Measurements from ENCODE around the gene HLA-DQB1. TPM values are rescaled to one million over a fixed set of nuclear protein-coding genes. Genes with fewer than 3 reads are reported as not detected.
A peak's percentile ranks its signal among the peaks of the same experiment; 100 is the strongest.
"Not testable (repeated sequence)": the region's sequence is repeated elsewhere in the genome, so short reads cannot be mapped to it uniquely, and the experiment has no call there.

Gene HLA-DQB1
- total RNA-seq, 1 donor = 1.4 TPM

DNA sequence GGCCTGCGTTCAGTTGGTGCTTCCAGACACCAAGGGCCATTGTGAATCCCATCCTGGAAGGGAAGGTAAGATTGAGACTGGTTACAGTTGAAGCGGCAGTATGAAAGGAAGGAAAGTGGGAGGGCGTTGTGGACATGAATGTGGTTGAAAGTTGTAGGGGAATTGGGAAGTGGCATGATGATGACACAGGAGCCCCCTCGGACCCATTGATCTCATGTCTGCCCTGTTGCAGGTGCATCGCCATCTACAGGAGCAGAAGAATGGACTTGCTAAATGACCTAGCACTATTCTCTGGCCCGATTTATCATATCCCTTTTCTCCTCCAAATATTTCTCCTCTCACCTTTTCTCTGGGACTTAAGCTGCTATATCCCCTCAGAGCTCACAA, 23.7 kb downstream of the HLA-DQB1 start:
- no peak overlapping the region for H3K4me3 ChIP-seq (ENCODE audit: low read length)
- no peaks in the 10 kb centered on the region for H3K27me3 ChIP-seq (ENCODE audit: insufficient read depth, low read length)

DNA sequence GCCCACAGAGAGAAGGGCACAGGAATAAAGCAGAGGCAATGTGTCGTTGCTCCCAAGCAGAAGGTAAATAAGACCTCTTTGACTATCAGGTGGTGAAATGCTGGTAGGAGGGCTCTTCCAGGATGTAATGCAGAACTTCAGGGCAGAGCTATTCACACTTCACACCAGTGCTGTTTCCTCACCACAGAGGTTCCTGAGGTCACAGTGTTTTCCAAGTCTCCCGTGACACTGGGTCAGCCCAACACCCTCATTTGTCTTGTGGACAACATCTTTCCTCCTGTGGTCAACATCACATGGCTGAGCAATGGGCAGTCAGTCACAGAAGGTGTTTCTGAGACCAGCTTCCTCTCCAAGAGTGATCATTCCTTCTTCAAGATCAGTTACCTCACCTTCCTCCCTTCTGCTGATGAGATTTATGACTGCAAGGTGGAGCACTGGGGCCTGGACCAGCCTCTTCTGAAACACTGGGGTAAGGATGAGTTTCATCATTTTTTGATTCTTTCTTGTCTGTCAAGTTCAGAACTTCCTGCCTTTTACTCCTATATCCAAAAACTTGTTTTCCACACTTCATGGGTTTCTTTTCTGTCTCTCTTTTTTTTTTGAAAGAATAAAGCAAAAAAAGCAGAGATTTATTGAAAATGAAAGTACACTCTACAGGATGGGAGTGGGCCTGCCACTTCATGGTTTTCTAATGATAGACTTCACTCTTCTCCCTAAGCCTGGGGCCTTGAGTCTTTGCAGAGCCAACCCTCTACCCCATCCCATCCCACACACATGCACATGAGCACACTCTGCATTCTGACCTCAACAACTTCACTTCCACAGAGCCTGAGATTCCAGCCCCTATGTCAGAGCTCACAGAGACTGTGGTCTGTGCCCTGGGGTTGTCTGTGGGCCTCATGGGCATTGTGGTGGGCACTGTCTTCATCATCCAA, 24.4 kb downstream of the HLA-DQB1 start:
- H3K4me3 ChIP-seq (ENCODE audit: low read length); H3K27me3 ChIP-seq (ENCODE audit: insufficient read depth, low read length); H3K9me3 ChIP-seq (ENCODE audit: low read depth, low read length): not testable (repeated sequence)
- peaks cover 43% of the 10 kb centered on the region for H3K4me1 ChIP-seq (ENCODE audit: insufficient read depth, low read length)

More for the DNA sequence above, 23.7 kb downstream of the HLA-DQB1 start:
- H3K4me1 ChIP-seq (ENCODE audit: insufficient read depth, low read length) = peaks cover 43% of the 10 kb centered on the region
- no peaks in the 10 kb centered on the region for H3K9me3 ChIP-seq (ENCODE audit: low read depth, low read length)

DNA sequence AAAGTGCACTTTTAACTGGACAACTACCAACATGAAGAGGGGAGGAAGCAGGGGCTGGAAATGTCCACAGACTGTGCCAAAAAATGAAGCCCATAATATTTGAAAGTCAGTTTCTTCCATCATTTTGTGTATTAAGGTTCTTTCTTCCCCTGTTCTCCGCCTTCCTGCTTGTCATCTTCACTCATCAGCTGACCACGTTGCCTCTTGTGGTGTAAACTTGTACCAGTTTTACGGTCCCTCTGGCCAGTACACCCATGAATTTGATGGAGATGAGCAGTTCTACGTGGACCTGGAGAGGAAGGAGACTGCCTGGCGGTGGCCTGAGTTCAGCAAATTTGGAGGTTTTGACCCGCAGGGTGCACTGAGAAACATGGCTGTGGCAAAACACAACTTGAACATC, 25.3 kb downstream of the HLA-DQB1 start:
- Histone ChIP-seq H3K9me3 (ENCODE audit: low read depth, low read length) (no peaks in the 10 kb centered on the region), H3K4me1 (ENCODE audit: insufficient read depth, low read length) (peaks cover 47% of the 10 kb centered on the region), H3K4me3 (ENCODE audit: low read length) (no peak overlapping the region)

DNA sequence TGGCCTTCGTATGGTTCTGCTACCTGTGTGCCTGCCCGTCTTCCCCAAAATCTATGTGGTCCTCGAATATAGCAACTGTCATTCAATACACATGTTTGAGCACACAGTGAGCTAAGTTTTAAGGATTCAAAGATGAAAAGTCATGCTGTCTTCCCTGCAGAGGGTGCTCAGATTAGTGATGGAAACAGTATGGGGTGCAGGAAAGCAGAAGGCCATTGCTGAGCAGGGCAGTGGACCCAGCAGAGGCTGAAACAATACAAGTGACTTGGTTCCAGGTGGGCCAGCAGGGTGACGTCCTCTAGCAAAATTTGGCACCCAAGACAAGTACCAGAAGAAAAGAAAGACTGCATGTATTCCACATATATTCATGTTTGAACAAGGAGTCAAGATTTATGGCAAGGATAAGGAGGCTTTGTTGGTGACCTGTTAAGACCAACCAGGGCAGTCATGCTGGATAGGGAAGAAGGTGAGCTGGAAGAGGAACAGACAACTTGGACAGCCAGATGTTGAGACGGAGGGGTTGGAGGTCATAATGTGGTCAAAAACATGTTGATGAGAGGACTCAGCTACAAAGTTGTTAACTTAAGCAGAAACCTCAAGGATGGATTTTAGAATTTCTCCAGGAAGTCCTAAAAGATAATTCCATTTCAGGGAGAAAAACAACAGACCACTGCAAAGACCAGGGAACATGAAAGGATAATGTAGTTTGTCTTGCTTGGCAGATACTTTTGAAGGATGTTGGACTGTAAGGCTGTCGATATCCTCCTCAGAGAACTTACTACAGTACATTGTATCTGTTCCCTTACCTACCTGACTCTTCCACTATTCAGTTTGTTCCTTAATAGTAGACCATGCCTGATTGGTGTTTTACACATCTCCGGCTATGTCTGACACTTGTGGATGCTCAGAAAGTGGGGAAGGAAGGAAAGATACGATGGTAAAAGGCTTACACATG, 26.7 kb downstream of the HLA-DQB1 start:
- Histone ChIP-seq H3K27me3 (ENCODE audit: insufficient read depth, low read length) (no peaks in the 10 kb centered on the region), H3K4me1 (ENCODE audit: insufficient read depth, low read length) (peaks cover 51% of the 10 kb centered on the region), H3K4me3 (ENCODE audit: low read length) (peak overlapping the region; percentile 47), H3K9me3 (ENCODE audit: low read depth, low read length) (no peaks in the 10 kb centered on the region)

More for the DNA sequence above, 25.3 kb downstream of the HLA-DQB1 start:
- H3K27me3 ChIP-seq (ENCODE audit: insufficient read depth, low read length) = no peaks in the 10 kb centered on the region

DNA sequence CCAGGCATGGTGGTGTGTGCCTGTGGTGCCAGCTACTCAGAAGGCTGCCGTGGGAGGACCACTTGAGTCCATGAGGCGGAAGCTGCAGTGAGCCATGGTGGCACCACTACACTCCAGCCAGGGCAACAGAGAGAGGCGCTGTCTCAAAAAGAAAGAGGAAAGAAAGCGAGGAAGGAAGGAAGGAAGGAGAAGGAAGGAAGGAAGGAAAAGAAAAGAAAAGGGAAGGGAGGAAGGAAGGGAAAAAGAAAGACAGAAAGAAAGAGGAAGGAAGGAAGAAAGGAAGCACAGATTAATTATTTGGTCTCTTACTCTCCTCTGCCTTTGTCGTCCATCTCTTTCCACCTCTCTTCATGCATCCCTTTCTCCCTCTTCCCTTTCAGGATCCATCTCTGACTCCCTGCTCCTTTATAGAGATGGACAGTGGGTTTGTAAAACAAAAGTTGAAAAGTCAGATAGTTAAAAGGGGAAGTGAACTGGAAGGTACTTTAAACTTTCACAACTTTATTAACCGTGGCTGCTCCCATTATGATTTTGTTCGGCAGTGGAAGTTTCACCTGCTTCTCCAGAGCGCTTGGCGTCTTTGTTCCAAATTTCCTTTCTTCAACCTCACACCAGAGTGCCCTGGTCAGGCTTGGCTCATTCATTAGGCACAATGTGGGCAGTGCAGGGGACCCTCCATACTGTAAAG, 27.8 kb downstream of the HLA-DQB1 start:
- Histone ChIP-seq H3K9me3 (ENCODE audit: low read depth, low read length) (no peaks in the 10 kb centered on the region), H3K4me1 (ENCODE audit: insufficient read depth, low read length) (peaks cover 57% of the 10 kb centered on the region), H3K27me3 (ENCODE audit: insufficient read depth, low read length) (no peaks in the 10 kb centered on the region), H3K4me3 (ENCODE audit: low read length) (peak overlapping the region; percentile 47)

DNA sequence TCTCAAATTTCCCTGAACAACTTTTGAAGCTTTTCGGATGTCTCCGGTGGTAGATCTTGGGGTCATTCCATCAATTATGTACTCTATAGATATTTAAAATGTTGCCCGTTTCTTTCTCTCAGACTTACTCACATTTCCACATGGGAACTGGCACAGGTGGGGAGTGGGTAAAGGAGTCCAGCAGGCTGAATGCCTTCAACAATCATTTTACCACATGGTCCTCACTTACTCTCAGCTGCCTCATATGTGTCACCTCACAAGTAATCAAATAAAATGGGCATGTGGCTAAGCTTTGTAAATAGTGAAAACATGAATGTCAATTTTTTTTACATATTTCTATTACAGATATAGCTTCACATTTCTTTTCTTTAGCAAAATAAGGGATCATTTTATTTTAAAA, 28.6 kb downstream of the HLA-DQB1 start:
- H3K9me3 ChIP-seq (ENCODE audit: low read depth, low read length) = no peaks in the 10 kb centered on the region
- peak overlapping the region; percentile 47 for H3K4me3 ChIP-seq (ENCODE audit: low read length)

DNA sequence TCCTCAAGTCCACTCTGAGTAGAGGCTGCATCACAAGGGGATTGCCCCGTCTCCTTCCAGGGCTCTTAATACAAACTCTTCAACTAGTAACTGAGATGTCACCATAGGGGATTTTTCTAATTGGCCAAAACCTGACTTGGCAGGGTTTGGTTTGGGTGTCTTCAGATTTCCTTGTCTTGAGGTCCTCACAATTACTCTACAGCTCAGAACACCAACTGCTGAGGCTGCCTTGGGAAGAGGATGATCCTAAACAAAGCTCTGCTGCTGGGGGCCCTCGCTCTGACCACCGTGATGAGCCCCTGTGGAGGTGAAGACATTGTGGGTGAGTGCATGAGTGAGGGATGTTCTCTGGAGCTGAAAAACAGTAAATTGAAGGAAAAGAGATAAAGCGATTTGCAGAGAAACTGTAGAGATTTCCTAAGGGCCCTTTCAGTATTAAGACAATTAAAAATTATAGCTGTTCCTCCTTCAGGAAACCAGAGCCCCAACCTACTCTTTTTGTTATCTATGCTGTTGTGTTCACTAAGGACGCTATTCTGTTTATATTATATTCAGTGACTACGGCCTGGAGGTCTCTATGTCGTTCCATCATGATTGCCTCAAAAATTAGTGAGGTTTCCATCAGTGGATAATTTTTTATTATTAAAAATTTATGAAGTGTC, 29.1 kb downstream of the HLA-DQB1 start, which contains the start of gene HLA-DQA1:
Gene HLA-DQA1 (plus strand): TSS at position 188 of the 662 bp plus-strand sequence. CDS start 53 bp downstream, at position 241.
- no peaks in the 10 kb centered on the region for H3K27me3 ChIP-seq (ENCODE audit: insufficient read depth, low read length)
- peak within 1 kb of the TSS; percentile 47 for H3K4me3 ChIP-seq (ENCODE audit: low read length)
- H3K4me1 ChIP-seq (ENCODE audit: insufficient read depth, low read length) = peaks cover 48% of the 10 kb centered on the region
- no peaks in the 10 kb centered on the region for H3K9me3 ChIP-seq (ENCODE audit: low read depth, low read length)

More for the DNA sequence above, 28.6 kb downstream of the HLA-DQB1 start:
- Histone ChIP-seq H3K27me3 (ENCODE audit: insufficient read depth, low read length) (no peaks in the 10 kb centered on the region), H3K4me1 (ENCODE audit: insufficient read depth, low read length) (peaks cover 53% of the 10 kb centered on the region)

DNA sequence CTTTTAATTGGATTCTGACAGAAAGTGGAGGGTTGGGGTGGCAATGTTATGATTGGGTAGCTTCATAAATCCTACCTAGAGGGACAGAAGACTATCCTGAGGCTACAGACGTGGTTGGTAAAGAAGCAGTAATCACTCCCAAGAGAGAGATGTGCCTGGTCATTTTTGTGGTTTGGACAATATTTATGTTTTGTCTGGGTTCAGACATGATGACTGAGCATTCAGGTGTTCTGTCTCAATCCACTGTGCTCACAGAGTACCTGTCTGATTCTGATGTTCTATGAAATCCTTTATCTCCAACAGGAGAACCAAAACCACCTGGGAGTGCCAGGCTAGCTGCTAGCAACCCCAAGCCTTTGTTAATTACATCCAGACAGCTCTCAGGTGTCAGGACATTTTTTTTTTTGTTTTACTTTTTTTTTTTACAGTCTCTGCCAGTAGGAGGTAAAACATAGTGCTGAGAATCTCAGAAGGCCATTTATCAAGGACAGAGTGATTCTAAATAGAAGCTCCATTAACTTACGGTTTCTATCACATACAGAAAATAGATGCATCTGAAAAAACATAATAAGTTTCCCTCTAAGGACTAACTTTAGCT, 30.8 kb downstream of the HLA-DQB1 start:
- Histone ChIP-seq H3K27me3 (ENCODE audit: insufficient read depth, low read length) (no peaks in the 10 kb centered on the region), H3K4me3 (ENCODE audit: low read length) (no peak overlapping the region), H3K4me1 (ENCODE audit: insufficient read depth, low read length) (peaks cover 33% of the 10 kb centered on the region), H3K9me3 (ENCODE audit: low read depth, low read length) (no peaks in the 10 kb centered on the region)

DNA sequence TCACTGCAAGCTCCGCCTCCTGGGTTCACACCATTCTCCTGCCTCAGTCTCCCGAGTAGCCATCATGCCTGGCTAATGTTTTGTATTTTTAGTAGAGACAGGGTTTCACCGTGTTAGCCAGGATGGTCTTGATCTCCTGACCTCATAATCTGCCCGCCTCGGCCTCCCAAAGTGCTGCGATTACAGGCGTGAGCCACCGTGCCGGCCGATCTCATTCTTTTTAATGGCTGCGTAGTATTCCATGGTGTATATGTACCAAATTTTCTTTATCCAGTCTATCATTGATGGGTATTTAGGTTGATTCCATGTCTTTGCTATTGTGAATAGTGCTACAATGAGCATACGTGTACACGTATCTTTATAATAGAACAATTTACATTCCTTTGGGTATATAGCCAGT, 36.7 kb downstream of the HLA-DQB1 start:
- H3K27me3 ChIP-seq (ENCODE audit: insufficient read depth, low read length); H3K9me3 ChIP-seq (ENCODE audit: low read depth, low read length); H3K4me3 ChIP-seq (ENCODE audit: low read length): not testable (repeated sequence)
- peaks cover 19% of the 10 kb centered on the region for H3K4me1 ChIP-seq (ENCODE audit: insufficient read depth, low read length)

DNA sequence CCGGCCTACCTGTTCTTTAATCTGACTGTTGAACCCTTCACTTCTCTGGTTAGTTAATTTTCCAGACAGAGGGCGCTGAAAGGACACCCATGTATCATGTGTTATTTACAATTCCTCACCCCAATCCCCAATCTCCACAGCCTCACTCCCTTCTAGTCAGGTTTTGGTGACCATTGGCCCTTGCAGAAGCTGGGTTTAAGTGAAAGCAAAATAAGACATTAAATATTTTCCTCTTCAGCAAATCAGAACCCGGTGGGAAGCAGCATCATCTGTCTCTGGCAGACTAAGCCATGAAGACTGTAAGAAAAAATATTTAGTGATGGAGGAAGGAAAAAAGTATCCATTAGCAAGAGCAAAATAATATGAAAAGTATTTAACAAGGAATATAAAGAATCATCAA, 38.6 kb downstream of the HLA-DQB1 start:
- Histone ChIP-seq H3K27me3 (ENCODE audit: insufficient read depth, low read length) (no peaks in the 10 kb centered on the region), H3K4me3 (ENCODE audit: low read length) (no peak overlapping the region)

DNA sequence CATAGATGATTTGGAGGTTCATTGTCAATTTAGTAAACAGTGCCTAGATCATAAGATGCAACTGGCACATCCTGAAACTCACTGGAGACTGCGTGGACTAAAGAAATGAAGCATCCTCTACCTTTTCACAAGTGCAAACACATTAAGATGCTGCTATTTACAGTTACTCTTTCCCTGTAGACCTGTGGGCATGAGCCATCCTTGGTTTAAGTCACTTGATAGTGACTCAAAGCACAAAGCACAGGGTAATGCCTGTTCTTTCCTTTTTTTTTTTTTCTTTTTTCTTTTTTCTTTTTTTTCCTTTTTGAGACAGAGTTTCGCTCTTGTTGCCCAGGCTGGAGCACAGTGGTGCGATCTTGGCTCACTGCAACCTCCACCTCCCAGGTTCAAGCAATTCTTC, 39.2 kb downstream of the HLA-DQB1 start:
- Histone ChIP-seq H3K9me3 (ENCODE audit: low read depth, low read length) (no peaks in the 10 kb centered on the region), H3K4me3 (ENCODE audit: low read length) (no peak overlapping the region), H3K4me1 (ENCODE audit: insufficient read depth, low read length) (peaks cover 28% of the 10 kb centered on the region), H3K27me3 (ENCODE audit: insufficient read depth, low read length) (no peaks in the 10 kb centered on the region)

More for the DNA sequence above, 38.6 kb downstream of the HLA-DQB1 start:
- peaks cover 22% of the 10 kb centered on the region for H3K4me1 ChIP-seq (ENCODE audit: insufficient read depth, low read length)
- no peaks in the 10 kb centered on the region for H3K9me3 ChIP-seq (ENCODE audit: low read depth, low read length)

DNA sequence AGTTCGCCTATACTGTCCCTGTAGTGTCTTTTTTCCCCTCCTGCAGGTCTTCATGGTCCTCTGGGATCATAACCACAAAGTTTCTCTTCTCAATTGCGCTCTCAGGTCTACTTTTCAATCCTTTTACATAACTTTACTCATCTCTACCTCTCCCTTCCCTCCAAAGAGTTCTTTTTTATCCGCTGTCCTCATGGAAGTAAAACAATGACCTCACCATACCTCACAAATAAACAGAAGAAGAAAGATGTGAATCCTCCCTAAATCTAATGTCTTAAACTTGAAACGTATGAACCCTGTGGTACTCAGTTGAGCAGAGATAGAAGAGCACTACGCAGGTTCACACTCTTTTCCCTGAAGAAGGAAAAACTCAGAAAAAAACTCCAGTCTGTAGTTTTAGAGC, 41.3 kb downstream of the HLA-DQB1 start:
- no peaks in the 10 kb centered on the region for H3K9me3 ChIP-seq (ENCODE audit: low read depth, low read length)
- no peaks in the 10 kb centered on the region for H3K27me3 ChIP-seq (ENCODE audit: insufficient read depth, low read length)
- H3K4me1 ChIP-seq (ENCODE audit: insufficient read depth, low read length) = peaks cover 40% of the 10 kb centered on the region
- no peak overlapping the region for H3K4me3 ChIP-seq (ENCODE audit: low read length)

DNA sequence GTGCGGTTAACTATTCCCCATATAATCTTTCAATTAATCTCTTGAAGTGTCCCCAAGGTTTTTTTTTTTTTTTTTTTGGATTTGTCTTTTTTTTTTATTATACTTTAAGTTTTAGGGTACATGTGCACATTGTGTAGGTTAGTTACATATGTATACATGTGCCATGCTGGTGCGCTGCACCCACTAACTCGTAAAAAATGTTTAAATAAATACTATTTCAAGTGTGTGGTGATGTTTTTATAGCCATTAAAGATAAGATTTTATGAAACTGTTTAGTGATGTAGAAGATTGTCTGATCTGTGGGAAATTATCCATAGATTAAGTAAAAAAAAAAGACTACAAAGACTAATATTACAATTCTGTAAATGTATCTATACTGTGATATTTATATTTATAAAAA, 41.9 kb downstream of the HLA-DQB1 start:
- H3K27me3 ChIP-seq (ENCODE audit: insufficient read depth, low read length) = no peaks in the 10 kb centered on the region
- H3K9me3 ChIP-seq (ENCODE audit: low read depth, low read length) = no peaks in the 10 kb centered on the region
- H3K4me1 ChIP-seq (ENCODE audit: insufficient read depth, low read length) = peaks cover 40% of the 10 kb centered on the region
- H3K4me3 ChIP-seq (ENCODE audit: low read length) = no peak overlapping the region

DNA sequence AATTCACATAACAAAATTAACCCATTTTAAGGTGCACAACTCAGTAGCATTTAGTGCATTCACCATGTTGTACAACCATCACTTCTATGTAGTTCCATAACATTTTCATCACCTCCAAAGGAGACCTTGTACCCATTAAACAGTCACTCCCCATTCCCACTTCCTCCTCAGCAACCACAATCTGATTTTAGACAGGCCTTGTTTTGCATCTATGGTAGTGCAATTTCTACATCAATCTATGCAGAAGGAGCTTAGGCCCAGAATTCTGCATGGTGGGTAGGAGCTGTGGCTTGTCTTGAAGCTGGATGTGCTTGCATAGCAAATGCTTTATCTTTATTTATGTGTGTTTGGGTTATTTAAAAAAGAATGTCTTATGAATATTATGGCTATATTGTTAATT, 42.8 kb downstream of the HLA-DQB1 start:
- no peaks in the 10 kb centered on the region for H3K9me3 ChIP-seq (ENCODE audit: low read depth, low read length)
- H3K27me3 ChIP-seq (ENCODE audit: insufficient read depth, low read length) = no peaks in the 10 kb centered on the region
- H3K4me1 ChIP-seq (ENCODE audit: insufficient read depth, low read length) = peaks cover 40% of the 10 kb centered on the region
- no peak overlapping the region for H3K4me3 ChIP-seq (ENCODE audit: low read length)
